Mammary microvascular endothelial cell (primary cell): ENCODE results near the gene SIGLEC15. TPM values are rescaled to one million over a fixed set of nuclear protein-coding genes. Genes with fewer than 3 reads are reported as not detected.

Experiments used
- total RNA-seq: library from RNA; depleted of rRNA; stranded (reverse); fragments of >200 nt; gene quantifications from 2 replicates; pipeline ENCODE4 v1.2.3, GENCODE V29; 2015

Gene SIGLEC15
- 0.59 and 1.7 TPM in 2 replicates for total RNA-seq

GRCh38 chr18:45825258-45826044 lies at the start of gene SIGLEC15:
Gene SIGLEC15 (plus strand): TSS chr18:45825675. CDS start chr18:45825729, 54 bp downstream.

Other genes starting within 250 kb of the SIGLEC15 start
- not detected in 2 replicates for gene SLC14A2, start 210.2 kb upstream of the SIGLEC15 start, total RNA-seq
- not detected in 2 replicates for gene SLC14A1, start 101.5 kb upstream of the SIGLEC15 start, total RNA-seq
- gene EPG5, start 141.7 kb downstream of the SIGLEC15 start, total RNA-seq = 22.3 and 25.5 TPM in 2 replicates
- 4.0 and 5.6 TPM in 2 replicates for gene PSTPIP2, start 246.6 kb downstream of the SIGLEC15 start, total RNA-seq